Gastrocnemius medialis (tissue), 4 donors: ENCODE results near the gene GAGE10.

Experiments
- POLR2A ChIP-seq, 2 donors: fragments of 450-650 bp; IDR thresholded peaks; one replicate each; pipeline ENCODE4 v1.6.1; 2017; ENCODE audit warnings: antibody characterized with exemption in 2 of 2, mild to moderate bottlenecking in 2 of 2, moderate library complexity in 2 of 2
- TF ChIP-seq, protein P1 (sequence below), 5 experiments: fragments of 450-650 bp in 3 of 5; fragments of 200-600 bp in 2 of 5; sonication (generic) in 2 of 5; IDR thresholded peaks in 4 of 5; conservative IDR thresholded peaks in 1 of 5; 1 replicate in 4 of 5; 2 replicates in 1 of 5; pipeline ENCODE4 v1.5.1; 2016 to 2019; ENCODE audit warnings: antibody characterized with exemption in 5 of 5, mild to moderate bottlenecking in 3 of 5, moderate library complexity in 3 of 5

- TF ChIP-seq, protein P1, sequence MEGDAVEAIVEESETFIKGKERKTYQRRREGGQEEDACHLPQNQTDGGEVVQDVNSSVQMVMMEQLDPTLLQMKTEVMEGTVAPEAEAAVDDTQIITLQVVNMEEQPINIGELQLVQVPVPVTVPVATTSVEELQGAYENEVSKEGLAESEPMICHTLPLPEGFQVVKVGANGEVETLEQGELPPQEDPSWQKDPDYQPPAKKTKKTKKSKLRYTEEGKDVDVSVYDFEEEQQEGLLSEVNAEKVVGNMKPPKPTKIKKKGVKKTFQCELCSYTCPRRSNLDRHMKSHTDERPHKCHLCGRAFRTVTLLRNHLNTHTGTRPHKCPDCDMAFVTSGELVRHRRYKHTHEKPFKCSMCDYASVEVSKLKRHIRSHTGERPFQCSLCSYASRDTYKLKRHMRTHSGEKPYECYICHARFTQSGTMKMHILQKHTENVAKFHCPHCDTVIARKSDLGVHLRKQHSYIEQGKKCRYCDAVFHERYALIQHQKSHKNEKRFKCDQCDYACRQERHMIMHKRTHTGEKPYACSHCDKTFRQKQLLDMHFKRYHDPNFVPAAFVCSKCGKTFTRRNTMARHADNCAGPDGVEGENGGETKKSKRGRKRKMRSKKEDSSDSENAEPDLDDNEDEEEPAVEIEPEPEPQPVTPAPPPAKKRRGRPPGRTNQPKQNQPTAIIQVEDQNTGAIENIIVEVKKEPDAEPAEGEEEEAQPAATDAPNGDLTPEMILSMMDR (IDR thresholded peaks at IDR 0.05 in 4 of 5, conservative IDR thresholded peaks at IDR 0.05 in 1 of 5): no peak
- no peak for TF ChIP-seq POLR2A (IDR thresholded peaks at IDR 0.05)
Observed at GRCh38 chrX:49271341-49271740, 32.1 kb upstream of the GAGE10 start.
